B cell (primary cell): Measurements from ENCODE around the gene MYL7. TPM values are rescaled to one million over a fixed set of nuclear protein-coding genes. Genes with fewer than 3 reads are reported as not detected.

Experiments used
- ATAC-seq: fragments of 200-7000 bp; cut with Tn5 transposase; one replicate; pipeline ENCODE4 v1.10.0; 2021; ENCODE audit warnings: low read depth, mild to moderate bottlenecking, moderate number of reproducible peaks, moderate library complexity
- CTCF ChIA-PET: fragments of 350-600 bp; sonication (Branson Sonifier 250); formaldehyde crosslinking; loops from one replicate; lab custom pipeline; 2021; ENCODE audit warnings: antibody characterized with exemption, inconsistent platforms; lab: Charles Lee
- POLR2A ChIA-PET: fragments of 350-600 bp; sonication (Branson Sonifier 250); formaldehyde crosslinking; loops from one replicate; lab custom pipeline; 2021; ENCODE audit warnings: antibody characterized with exemption; lab: Charles Lee
- DNase-seq: peaks from one replicate; pipeline ENCODE4 v3.0.0; 2013
- H2AFZ ChIP-seq: 2 replicates; pipeline ENCODE4 v1.6.1; 2012; ENCODE audit warnings: mild to moderate bottlenecking, low read depth, low read length; ENCODE audit not compliant: insufficient read depth, poor library complexity, severe bottlenecking
- H3K27ac ChIP-seq, 2 donors: 1 replicate in 1 of 2; 2 replicates in 1 of 2; pipeline ENCODE4 v1.5.1; 2012 to 2013; ENCODE audit warnings: low read length in 2 of 2, mild to moderate bottlenecking in 2 of 2, moderate library complexity in 1 of 2
- H3K27me3 ChIP-seq, 4 experiments: fragments of 200-600 bp in 1 of 4; sonication (generic) in 1 of 4; replicated peaks in 1 of 4; 1 replicate in 2 of 4; 2 replicates in 2 of 4; pipeline versions ENCODE4 v1.6.1 to v1.7.0; 2013 to 2016; ENCODE audit warnings: low read length in 3 of 4, mild to moderate bottlenecking in 2 of 4, mixed read lengths in 1 of 4, moderate library complexity in 1 of 4; ENCODE audit not compliant: insufficient read depth in 4 of 4, control insufficient read depth in 3 of 4; ENCODE audit errors: control extremely low read depth in 1 of 4
- H3K36me3 ChIP-seq, 2 experiments: replicated peaks in 1 of 2; 1 replicate in 1 of 2; 2 replicates in 1 of 2; pipeline versions ENCODE4 v1.6.1 to v1.7.1; 2013; ENCODE audit warnings: low read length in 1 of 2; ENCODE audit not compliant: insufficient read depth in 2 of 2, control insufficient read depth in 1 of 2; ENCODE audit errors: control extremely low read depth in 1 of 2, extremely low read depth in 1 of 2
- H3K4me1 ChIP-seq, 2 donors: fragments of 200-600 bp in 1 of 2; sonication (generic) in 1 of 2; 1 replicate in 1 of 2; 2 replicates in 1 of 2; pipeline versions ENCODE4 v1.5.1 to v1.6.1; 2013 to 2017; ENCODE audit warnings: low read length in 2 of 2; ENCODE audit not compliant: control insufficient read depth in 2 of 2, insufficient read depth in 2 of 2
- H3K4me2 ChIP-seq: replicated peaks from 2 replicates; pipeline ENCODE3; 2012; ENCODE audit warnings: mild to moderate bottlenecking, low read depth, low read length; ENCODE audit not compliant: poor library complexity, severe bottlenecking
- H3K4me3 ChIP-seq, 5 experiments: fragments of 200-600 bp in 1 of 5; sonication (generic) in 1 of 5; 1 replicate in 3 of 5; 2 replicates in 2 of 5; pipeline versions ENCODE4 v1.5.1 to v1.7.0; 2011 to 2016; ENCODE audit warnings: low read length in 4 of 5, mild to moderate bottlenecking in 4 of 5, low read depth in 2 of 5, control low read depth in 1 of 5, moderate library complexity in 1 of 5; ENCODE audit not compliant: insufficient read depth in 1 of 5; ENCODE audit errors: control extremely low read depth in 1 of 5, extremely low read depth in 1 of 5
- H3K79me2 ChIP-seq: fragments of 200-600 bp; sonication (generic); one replicate; pipeline ENCODE4 v1.6.0; 2016; ENCODE audit warnings: low read length; ENCODE audit not compliant: control insufficient read depth, insufficient read depth
- H3K9ac ChIP-seq: fragments of 200-600 bp; sonication (generic); 2 replicates; pipeline ENCODE4 v1.6.1; 2017; ENCODE audit warnings: mild to moderate bottlenecking, low read length, moderate library complexity
- H3K9me3 ChIP-seq, 3 donors: one replicate each; pipeline versions ENCODE4 v1.6.1 to v1.7.1; 2013; ENCODE audit warnings: low read length in 2 of 3; ENCODE audit not compliant: control insufficient read depth in 2 of 3, insufficient read depth in 1 of 3; ENCODE audit errors: control extremely low read depth in 1 of 3
- H4K20me1 ChIP-seq: 2 replicates; pipeline ENCODE4 v1.6.0; 2012; ENCODE audit warnings: mild to moderate bottlenecking, low read length; ENCODE audit not compliant: insufficient read depth, control insufficient read depth, poor library complexity, severe bottlenecking
- H3K27ac Mint-ChIP-seq: one replicate; pipeline ENCODE4 v1.8.0; 2021; ENCODE audit warnings: mixed read lengths
- H3K27me3 Mint-ChIP-seq: one replicate; pipeline ENCODE4 v1.8.0; 2021; ENCODE audit warnings: mixed read lengths
- H3K4me1 Mint-ChIP-seq: one replicate; pipeline ENCODE4 v1.8.0; 2021; ENCODE audit warnings: mixed read lengths
- H3K4me3 Mint-ChIP-seq: one replicate; pipeline ENCODE4 v1.8.0; 2021; ENCODE audit warnings: mixed read lengths
- H3K9me3 Mint-ChIP-seq: one replicate; pipeline ENCODE4 v1.8.0; 2022; ENCODE audit warnings: mixed read lengths; ENCODE audit not compliant: insufficient read depth
- CTCF ChIP-seq: fragments of 200-600 bp; IDR thresholded peaks from one replicate; pipeline ENCODE4 v1.8.0; 2022; ENCODE audit warnings: antibody characterized with exemption, mild to moderate bottlenecking
- EZH2 ChIP-seq: IDR thresholded peaks from 2 replicates; pipeline ENCODE4 v1.6.1; 2012; ENCODE audit warnings: borderline replicate concordance, low read depth, mild to moderate bottlenecking, moderate library complexity, low read length; ENCODE audit not compliant: insufficient read depth, poor library complexity, severe bottlenecking
- WGBS: methylation state at CpG from one replicate; pipeline ENCODE4 v1.1.5; 2013; ENCODE audit warnings: missing lambda C conversion rate; ENCODE audit not compliant: insufficient coverage; 5-methylcytosine and 5-hydroxymethylcytosine counted together
- intact Hi-C: fragments of 100-400 bp; cut with micrococcal nuclease; formaldehyde crosslinking; loops from one replicate; pipeline ENCODE4 v1.10.0; 2022
- polyA plus RNA-seq: library from polyadenylated mRNA; depleted of rRNA; stranded (reverse); fragments of >200 nt; gene quantifications from 2 replicates; pipeline ENCODE4 v1.2.3, GENCODE V29; 2012
- total RNA-seq, 2 donors: library from RNA; stranded (reverse); fragments of 120-200 nt in 1 of 2; gene quantifications; 1 replicate in 1 of 2; 2 replicates in 1 of 2; pipeline versions ENCODE4 v1.2.3 to v1.2.4, GENCODE V29; 2013 to 2022

MYL7 gene
- total and polyA plus RNA-seq, 2 donors (not counting 1 experiment from before 2014, with no cell fraction given) = not detected

- H3K27me3 Mint-ChIP-seq = peaks cover 3% of the 10 kb centered on the region
- no peaks in the 10 kb centered on the region for H3K79me2 ChIP-seq
- H3K4me1 ChIP-seq = no peaks in the 10 kb centered on the region
- ChIA-PET POLR2A (no interaction called here), CTCF (no interaction called here)
- no peak overlapping the region for H3K4me3 ChIP-seq
- no peak overlapping the region for H2AFZ ChIP-seq
- H3K9me3 ChIP-seq = no peaks in the 10 kb centered on the region
- 91% methylated on average over 14 of the region's 15 CpGs for WGBS
- H3K4me3 Mint-ChIP-seq = no peak overlapping the region
- no peak for ATAC-seq
- H3K9me3 Mint-ChIP-seq = no peaks in the 10 kb centered on the region
- intact Hi-C loops = no loop called here
- H3K27ac ChIP-seq = no peak overlapping the region
- no peak for DNase-seq
- H3K4me1 Mint-ChIP-seq = no peaks in the 10 kb centered on the region
- H3K36me3 ChIP-seq = no peaks in the 10 kb centered on the region
- TF ChIP-seq EZH2 (no peak), CTCF (no peak)
- H4K20me1 ChIP-seq = no peaks in the 10 kb centered on the region
- no peak overlapping the region for H3K27ac Mint-ChIP-seq
- no peak overlapping the region for H3K4me2 ChIP-seq
- H3K9ac ChIP-seq = no peak overlapping the region
- H3K27me3 ChIP-seq = no peaks in the 10 kb centered on the region
Measured at GRCh38 chr7:44157116-44158080, 16.3 kb upstream of the MYL7 start.

- no peaks in the 10 kb centered on the region for H3K27me3 ChIP-seq
- H4K20me1 ChIP-seq = no peaks in the 10 kb centered on the region
- no peaks in the 10 kb centered on the region for H3K36me3 ChIP-seq
- no peak overlapping the region for H3K4me2 ChIP-seq
- H3K27ac ChIP-seq = no peak overlapping the region
- TF ChIP-seq EZH2 = no peak
- TF ChIP-seq CTCF = no peak
- H2AFZ ChIP-seq = no peak overlapping the region
- H3K9me3 Mint-ChIP-seq = no peaks in the 10 kb centered on the region
- H3K4me3 ChIP-seq = no peak overlapping the region
- DNase-seq (no peak), ATAC-seq (no peak)
- ChIA-PET CTCF (no interaction called here), POLR2A (no interaction called here)
- WGBS = 93% methylated on average over 4 of the region's 4 CpGs
- H3K79me2 ChIP-seq = no peaks in the 10 kb centered on the region
- no peaks in the 10 kb centered on the region for H3K4me1 Mint-ChIP-seq
- H3K9ac ChIP-seq = no peak overlapping the region
- no peaks in the 10 kb centered on the region for H3K9me3 ChIP-seq
- no peaks in the 10 kb centered on the region for H3K27me3 Mint-ChIP-seq
- intact Hi-C loops = no loop called here
- no peak overlapping the region for H3K27ac Mint-ChIP-seq
- H3K4me3 Mint-ChIP-seq = no peak overlapping the region
- H3K4me1 ChIP-seq = no peaks in the 10 kb centered on the region
Measured at GRCh38 chr7:44156453-44157010, 15.4 kb upstream of the MYL7 start.
